Retina (tissue), 1 donor: ENCODE measurements around the gene KCNQ1.
A peak's percentile ranks its signal among the peaks of the same experiment; 100 is the strongest.

ENCODE experiments used
- DNase-seq: peaks from one replicate; pipeline ENCODE4 v3.0.0-alpha.2; 2016

KCNQ1 gene

GRCh38 chr11:2515401-2516275, 70.8 kb downstream of the KCNQ1 start:
- DNase-seq = peak; percentile 1

- peak; percentile 1 for DNase-seq
Measured at GRCh38 chr11:2516276-2517015, 71.6 kb downstream of the KCNQ1 start.

GRCh38 chr11:2517016-2517385, 72.2 kb downstream of the KCNQ1 start:
- no peak for DNase-seq

GRCh38 chr11:2517386-2518064, 72.7 kb downstream of the KCNQ1 start:
- DNase-seq = peak; percentile 0

GRCh38 chr11:2518111-2518982, 73.5 kb downstream of the KCNQ1 start:
- DNase-seq = peak; percentile 15

GRCh38 chr11:2518983-2519340, 74.2 kb downstream of the KCNQ1 start:
- DNase-seq = no peak

- DNase-seq = no peak
Measured at GRCh38 chr11:2519517-2519861, 74.7 kb downstream of the KCNQ1 start.

- no peak for DNase-seq
Measured at GRCh38 chr11:2519862-2520735, 75.3 kb downstream of the KCNQ1 start.

- DNase-seq = no peak
Measured at GRCh38 chr11:2520736-2521035, 75.9 kb downstream of the KCNQ1 start.

- no peak for DNase-seq
Measured at GRCh38 chr11:2521081-2521732, 76.4 kb downstream of the KCNQ1 start.

- no peak for DNase-seq
Measured at GRCh38 chr11:2521733-2522630, 77.2 kb downstream of the KCNQ1 start.

GRCh38 chr11:2522631-2523255, 77.9 kb downstream of the KCNQ1 start:
- DNase-seq = no peak

- DNase-seq = no peak
Measured at GRCh38 chr11:2523821-2524391, 79.1 kb downstream of the KCNQ1 start.

- DNase-seq = no peak
Measured at GRCh38 chr11:2524446-2525165, 79.8 kb downstream of the KCNQ1 start.

- no peak for DNase-seq
Measured at GRCh38 chr11:2525166-2525861, 80.5 kb downstream of the KCNQ1 start.

- no peak for DNase-seq
Measured at GRCh38 chr11:2525941-2526807, 81.4 kb downstream of the KCNQ1 start.

GRCh38 chr11:2526808-2527381, 82.1 kb downstream of the KCNQ1 start:
- no peak for DNase-seq
